SH-SY5Y (cell line): ENCODE measurements around the gene SH3GL2.

Experiments
- GATA2 ChIP-seq: IDR thresholded peaks from 2 replicates; pipeline ENCODE4 v1.6.1; 2011; ENCODE audit warnings: mild to moderate bottlenecking, low read depth, low read length
- GATA3 ChIP-seq: IDR thresholded peaks from 2 replicates; pipeline ENCODE4 v1.6.1; 2011; ENCODE audit warnings: low read depth, mild to moderate bottlenecking, low read length, moderate library complexity

DNA sequence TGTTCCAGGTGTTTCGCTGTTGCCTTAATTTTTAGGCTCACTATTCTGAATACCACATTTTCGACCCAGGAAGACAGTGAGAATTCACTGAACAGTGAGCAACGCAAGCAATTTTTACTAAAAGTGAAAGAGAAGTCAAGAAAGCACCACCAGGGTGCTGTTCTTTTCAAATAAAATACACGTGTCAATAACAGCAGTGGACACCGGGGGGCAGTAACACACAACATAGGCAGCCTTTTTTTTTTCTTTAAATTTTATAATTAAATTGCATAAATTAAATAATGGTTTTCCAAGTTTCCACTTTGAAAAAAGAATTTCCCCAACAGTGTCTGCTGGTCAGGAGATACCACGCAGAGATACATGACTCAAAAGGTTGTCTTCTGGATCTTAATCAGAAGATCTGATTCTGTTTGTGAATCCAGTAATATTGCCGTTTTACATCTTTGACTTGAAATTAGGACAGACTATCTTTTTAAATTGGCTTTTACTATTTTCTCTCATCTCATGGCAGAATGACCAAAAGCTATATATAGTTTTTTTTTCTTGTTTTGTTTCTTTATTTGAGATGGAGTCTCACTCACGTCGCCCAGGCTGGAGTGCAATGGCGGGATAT, 47.1 kb upstream of the SH3GL2 start:
- TF ChIP-seq GATA2: no peak
- TF ChIP-seq GATA3: no peak
